HCT116 (cell line): ENCODE data around the gene NBEAL2. TPM values are rescaled to one million over a fixed set of nuclear protein-coding genes. Genes with fewer than 3 reads are reported as not detected.

Experiments
- ATAC-seq: fragments of 200-7000 bp; cut with Tn5 transposase; 2 replicates; pipeline ENCODE4 v1.9.1; 2020; ENCODE audit warnings: mild to moderate bottlenecking, moderate library complexity
- BruUV-seq: library from RNA; stranded (reverse); fragments of 400-500 nt; replicated peaks from 2 replicates; lab custom pipeline; 2021; lab: Mats Ljungman, UMichigan
- CTCF ChIA-PET: fragments of 300-600 bp; sonication (Branson Sonifier 250); formaldehyde crosslinking; loops from one replicate; lab custom pipeline; 2021; ENCODE audit warnings: antibody characterized with exemption; lab: Charles Lee
- POLR2A ChIA-PET: fragments of 300-600, 350-600 bp; sonication (Branson Sonifier 250); formaldehyde crosslinking; loops from one replicate; lab custom pipeline; 2021; ENCODE audit warnings: antibody characterized with exemption; lab: Charles Lee
- RAD21 ChIA-PET, 2 experiments: fragments of 300-600 bp; sonication (Branson Sonifier 250); formaldehyde crosslinking; loops; one replicate each; lab custom pipeline; 2023; ENCODE audit warnings: low total read pairs in 2 of 2; ENCODE audit not compliant: uncharacterized antibody in 2 of 2, unreplicated experiment in 2 of 2, low non-redundant PET in 1 of 2; lab: Charles Lee
- DNase-seq: peaks from one replicate; pipeline ENCODE4 v3.0.0-alpha.2; 2010; ENCODE audit warnings: low read depth, low spot score
- H2AFZ ChIP-seq: fragments of 200-600 bp; shearing (Covaris generic), sonication (generic); 2 replicates; pipeline ENCODE4 v1.6.1; 2017; ENCODE audit warnings: low read depth, mixed run types, mixed read lengths, antibody characterized with exemption, low read length; ENCODE audit not compliant: poor library complexity, severe bottlenecking
- H3K27ac ChIP-seq: 2 replicates; pipeline ENCODE4 v1.5.1; 2012; ENCODE audit warnings: low read depth, low read length
- H3K27me3 ChIP-seq: fragments of 200-600 bp; sonication (generic); 2 replicates; pipeline ENCODE4 v1.6.1; 2016; ENCODE audit warnings: mixed run types, low read length, mixed read lengths; ENCODE audit not compliant: insufficient read depth
- H3K36me3 ChIP-seq, 2 experiments: fragments of 200-500 bp in 1 of 2; fragments of 200-600 bp in 1 of 2; sonication (Bioruptor generic) in 1 of 2; sonication (generic) in 1 of 2; 2 replicates each; pipeline versions ENCODE4 v1.5.1 to v1.6.1; 2014 to 2016; ENCODE audit warnings: low read length in 2 of 2, inconsistent platforms in 1 of 2, mixed read lengths in 1 of 2, mixed run types in 1 of 2; ENCODE audit not compliant: insufficient read depth in 2 of 2, control insufficient read depth in 1 of 2
- H3K4me1 ChIP-seq, 2 experiments: fragments of 200-600 bp in 1 of 2; sonication (generic) in 1 of 2; 2 replicates each; pipeline versions ENCODE4 v1.5.1 to v1.6.1; 2012 to 2017; ENCODE audit warnings: low read length in 2 of 2, inconsistent platforms in 1 of 2, mild to moderate bottlenecking in 1 of 2, mixed read lengths in 1 of 2, mixed run types in 1 of 2, moderate library complexity in 1 of 2; ENCODE audit not compliant: insufficient read depth in 2 of 2, control insufficient read depth in 1 of 2
- H3K4me2 ChIP-seq: fragments of 200-600 bp; sonication (generic); 2 replicates; pipeline ENCODE4 v1.6.1; 2017; ENCODE audit warnings: mixed run types, low read length, mixed read lengths
- H3K4me3 ChIP-seq, 2 experiments: fragments of 200-600 bp in 1 of 2; sonication (generic) in 1 of 2; replicated peaks in 1 of 2; 2 replicates each; pipeline ENCODE4 v1.5.1; 2011 to 2016; ENCODE audit warnings: low read length in 2 of 2, control low read depth in 1 of 2, low read depth in 1 of 2, mild to moderate bottlenecking in 1 of 2, mixed read lengths in 1 of 2, mixed run types in 1 of 2
- H3K79me2 ChIP-seq: fragments of 200-600 bp; sonication (generic); 2 replicates; pipeline ENCODE4 v1.6.1; 2017; ENCODE audit warnings: mild to moderate bottlenecking, mixed run types, low read length, moderate library complexity, mixed read lengths; ENCODE audit not compliant: insufficient read depth
- H3K9ac ChIP-seq: fragments of 200-600 bp; sonication (generic); 2 replicates; pipeline ENCODE4 v1.6.1; 2016; ENCODE audit warnings: low read length, mixed read lengths
- H3K9me2 ChIP-seq: fragments of 200-600 bp; sonication (generic), shearing (Covaris generic); 2 replicates; pipeline ENCODE4 v1.6.1; 2017; ENCODE audit warnings: mixed run types, mild to moderate bottlenecking, moderate library complexity; ENCODE audit not compliant: insufficient read depth
- H3K9me3 ChIP-seq, 2 experiments: fragments of 200-500 bp in 1 of 2; fragments of 200-600 bp in 1 of 2; sonication (Bioruptor generic) in 1 of 2; sonication (generic) in 1 of 2; 2 replicates each; pipeline ENCODE4 v1.6.1; 2014 to 2017; ENCODE audit warnings: low read length in 2 of 2, mixed read lengths in 2 of 2, inconsistent platforms in 1 of 2, low read depth in 1 of 2, mild to moderate bottlenecking in 1 of 2, mixed run types in 1 of 2, moderate library complexity in 1 of 2; ENCODE audit not compliant: control insufficient read depth in 1 of 2, insufficient read depth in 1 of 2
- H4K20me1 ChIP-seq: fragments of 200-600 bp; sonication (generic), shearing (Covaris generic); 2 replicates; pipeline ENCODE4 v1.6.1; 2017; ENCODE audit warnings: mixed run types, mild to moderate bottlenecking, moderate library complexity; ENCODE audit not compliant: insufficient read depth
- CBX3 ChIP-seq: IDR thresholded peaks from 2 replicates; pipeline ENCODE4 v1.6.1; 2012; ENCODE audit warnings: low read depth
- EGR1 ChIP-seq: IDR thresholded peaks from 2 replicates; pipeline ENCODE4 v1.6.1; 2012; ENCODE audit warnings: low read depth
- ELF1 ChIP-seq: IDR thresholded peaks from 2 replicates; pipeline ENCODE4 v1.6.1; 2012; ENCODE audit warnings: low read depth, borderline replicate concordance
- EZH2 ChIP-seq: fragments of 200-600 bp; sonication (generic); IDR thresholded peaks from 2 replicates; pipeline ENCODE4 v1.6.1; 2017; ENCODE audit warnings: antibody characterized with exemption, mixed run types
- POLR2AphosphoS5 ChIP-seq: IDR thresholded peaks from 2 replicates; pipeline ENCODE4 v1.6.1; 2011; ENCODE audit warnings: mild to moderate bottlenecking, low read depth, low read length, moderate library complexity
- SIN3A ChIP-seq: IDR thresholded peaks from 2 replicates; pipeline ENCODE4 v1.6.1; 2012; ENCODE audit warnings: low read depth
- SP1 ChIP-seq: IDR thresholded peaks from 2 replicates; pipeline ENCODE4 v1.6.1; 2012; ENCODE audit warnings: low read depth
- SRF ChIP-seq: IDR thresholded peaks from 2 replicates; pipeline ENCODE4 v1.6.1; 2012; ENCODE audit warnings: low read depth
- TCF7L2 ChIP-seq: IDR thresholded peaks from 2 replicates; pipeline ENCODE4 v1.7.0; 2011; ENCODE audit warnings: borderline replicate concordance, inconsistent platforms; ENCODE audit not compliant: insufficient read depth, insufficient read length; ENCODE audit errors: extremely low read depth
- YY1 ChIP-seq: IDR thresholded peaks from 2 replicates; pipeline ENCODE4 v1.6.1; 2011; ENCODE audit warnings: low read length, low read depth, moderate library complexity, mild to moderate bottlenecking; ENCODE audit not compliant: insufficient replicate concordance; ENCODE audit errors: extremely low read depth
- ZFX ChIP-seq: fragments of 450-650 bp; IDR thresholded peaks from 2 replicates; pipeline ENCODE4 v1.6.1; 2017
- ZNF274 ChIP-seq: fragments of 200-500 bp; sonication (Bioruptor generic); IDR thresholded peaks from 2 replicates; pipeline ENCODE4 v1.6.1; 2014; ENCODE audit warnings: mild to moderate bottlenecking, low read depth, low read length, inconsistent platforms
- intact Hi-C: fragments of 100-400 bp; cut with micrococcal nuclease; formaldehyde crosslinking; loops from 2 replicates; pipeline ENCODE4 v1.10.0; 2022
- total RNA-seq: library from RNA; stranded (reverse); gene quantifications from one replicate; pipeline ENCODE4 v1.2.1, GENCODE V29; 2021; ENCODE audit not compliant: unreplicated experiment
- TF ChIP-seq, protein P1 (sequence below): IDR thresholded peaks from 2 replicates; pipeline ENCODE4 v1.6.1; 2011; ENCODE audit warnings: mild to moderate bottlenecking, low read length, moderate library complexity; ENCODE audit not compliant: insufficient replicate concordance; ENCODE audit errors: extremely low read depth
- TF ChIP-seq, protein P2 (sequence below), 3 experiments: fragments of 200-600 bp in 1 of 3; sonication (generic) in 1 of 3; IDR thresholded peaks in 2 of 3; conservative IDR thresholded peaks in 1 of 3; 2 replicates each; pipeline ENCODE4 v1.5.1; 2012 to 2017; ENCODE audit warnings: low read depth in 2 of 3, low read length in 2 of 3, antibody characterized with exemption in 1 of 3, borderline replicate concordance in 1 of 3, control low read depth in 1 of 3, mild to moderate bottlenecking in 1 of 3, mixed read lengths in 1 of 3, mixed run types in 1 of 3, moderate library complexity in 1 of 3; ENCODE audit not compliant: insufficient read depth in 1 of 3
- TF ChIP-seq, protein P3 (sequence below): IDR thresholded peaks from 2 replicates; pipeline ENCODE4 v1.6.1; 2012; ENCODE audit warnings: low read depth
- TF ChIP-seq, protein P4 (sequence below): IDR thresholded peaks from 2 replicates; pipeline ENCODE4 v1.6.1; 2012

Gene NBEAL2
- total RNA-seq, 1 experiment from 2014 or later: 72.9 TPM

DNA sequence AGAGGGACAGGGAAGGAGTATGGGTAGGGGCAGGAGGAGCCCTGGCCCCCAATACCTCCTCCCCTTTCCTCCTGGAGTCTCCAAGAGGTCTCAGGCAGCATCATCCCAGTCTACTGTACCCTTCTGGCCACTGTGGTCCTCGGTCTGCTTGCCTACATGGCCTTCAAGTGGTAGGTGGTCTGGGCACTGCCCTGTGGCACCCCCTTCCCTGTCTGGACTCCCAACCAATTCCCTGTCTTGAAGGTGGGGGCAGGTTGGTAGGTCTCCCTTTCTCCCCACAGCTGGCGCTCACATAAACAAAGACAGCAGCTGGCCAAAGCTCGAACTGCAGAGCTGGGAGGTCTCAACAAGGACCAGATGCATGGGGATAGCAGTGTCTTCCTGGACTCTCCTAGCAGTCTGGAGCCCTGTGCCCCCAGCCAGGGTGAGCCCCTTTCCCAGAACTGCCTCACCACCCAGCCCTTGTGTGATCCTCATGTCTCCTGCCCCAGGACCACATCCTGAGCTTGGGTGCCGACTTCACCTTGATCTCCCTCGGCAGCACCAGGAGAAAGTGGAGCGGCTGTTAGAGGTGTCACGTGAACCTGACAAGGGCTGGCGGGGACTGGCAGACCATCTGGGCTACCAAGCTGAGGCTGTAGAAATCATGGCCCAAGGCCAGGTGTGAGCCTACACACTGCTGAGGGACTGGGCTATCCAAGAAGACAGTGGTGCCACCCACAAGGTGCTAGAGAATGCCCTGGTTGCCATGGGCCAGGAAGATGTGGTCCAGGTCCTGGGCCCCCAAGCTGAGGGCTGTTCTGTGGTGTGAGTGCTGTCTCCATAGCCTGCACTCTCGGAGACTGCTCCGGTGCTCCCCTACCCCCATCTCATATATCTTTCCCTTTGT is 33.1 kb downstream of the NBEAL2 start:
- BruUV-seq: no TSS peak
- Histone ChIP-seq H3K9ac (no peak overlapping the region), H3K4me2 (no peak overlapping the region), H2AFZ (no peak overlapping the region), H4K20me1 (no peaks in the 10 kb centered on the region), H3K9me2 (no peaks in the 10 kb centered on the region), H3K27me3 (no peaks in the 10 kb centered on the region), H3K79me2 (no peaks in the 10 kb centered on the region), H3K4me1 (no peaks in the 10 kb centered on the region), H3K4me3 (no peak overlapping the region), H3K9me3 (no peaks in the 10 kb centered on the region), H3K27ac (no peak overlapping the region), H3K36me3 (peaks cover 3 to 10% of the 10 kb centered on the region in 2 experiments; a peak in 3 of 4 replicates)
- ATAC-seq (no peak), DNase-seq (no peak)
- ChIA-PET POLR2A (no interaction called here), RAD21 (no interaction called here), CTCF (no interaction called here)
- intact Hi-C loops: no loop called here
- TF ChIP-seq, protein P1, sequence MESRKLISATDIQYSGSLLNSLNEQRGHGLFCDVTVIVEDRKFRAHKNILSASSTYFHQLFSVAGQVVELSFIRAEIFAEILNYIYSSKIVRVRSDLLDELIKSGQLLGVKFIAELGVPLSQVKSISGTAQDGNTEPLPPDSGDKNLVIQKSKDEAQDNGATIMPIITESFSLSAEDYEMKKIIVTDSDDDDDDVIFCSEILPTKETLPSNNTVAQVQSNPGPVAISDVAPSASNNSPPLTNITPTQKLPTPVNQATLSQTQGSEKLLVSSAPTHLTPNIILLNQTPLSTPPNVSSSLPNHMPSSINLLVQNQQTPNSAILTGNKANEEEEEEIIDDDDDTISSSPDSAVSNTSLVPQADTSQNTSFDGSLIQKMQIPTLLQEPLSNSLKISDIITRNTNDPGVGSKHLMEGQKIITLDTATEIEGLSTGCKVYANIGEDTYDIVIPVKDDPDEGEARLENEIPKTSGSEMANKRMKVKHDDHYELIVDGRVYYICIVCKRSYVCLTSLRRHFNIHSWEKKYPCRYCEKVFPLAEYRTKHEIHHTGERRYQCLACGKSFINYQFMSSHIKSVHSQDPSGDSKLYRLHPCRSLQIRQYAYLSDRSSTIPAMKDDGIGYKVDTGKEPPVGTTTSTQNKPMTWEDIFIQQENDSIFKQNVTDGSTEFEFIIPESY: no peak
- TF ChIP-seq SP1: no peak
- TF ChIP-seq ELF1: no peak
- TF ChIP-seq, protein P2, sequence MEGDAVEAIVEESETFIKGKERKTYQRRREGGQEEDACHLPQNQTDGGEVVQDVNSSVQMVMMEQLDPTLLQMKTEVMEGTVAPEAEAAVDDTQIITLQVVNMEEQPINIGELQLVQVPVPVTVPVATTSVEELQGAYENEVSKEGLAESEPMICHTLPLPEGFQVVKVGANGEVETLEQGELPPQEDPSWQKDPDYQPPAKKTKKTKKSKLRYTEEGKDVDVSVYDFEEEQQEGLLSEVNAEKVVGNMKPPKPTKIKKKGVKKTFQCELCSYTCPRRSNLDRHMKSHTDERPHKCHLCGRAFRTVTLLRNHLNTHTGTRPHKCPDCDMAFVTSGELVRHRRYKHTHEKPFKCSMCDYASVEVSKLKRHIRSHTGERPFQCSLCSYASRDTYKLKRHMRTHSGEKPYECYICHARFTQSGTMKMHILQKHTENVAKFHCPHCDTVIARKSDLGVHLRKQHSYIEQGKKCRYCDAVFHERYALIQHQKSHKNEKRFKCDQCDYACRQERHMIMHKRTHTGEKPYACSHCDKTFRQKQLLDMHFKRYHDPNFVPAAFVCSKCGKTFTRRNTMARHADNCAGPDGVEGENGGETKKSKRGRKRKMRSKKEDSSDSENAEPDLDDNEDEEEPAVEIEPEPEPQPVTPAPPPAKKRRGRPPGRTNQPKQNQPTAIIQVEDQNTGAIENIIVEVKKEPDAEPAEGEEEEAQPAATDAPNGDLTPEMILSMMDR (IDR thresholded peaks at IDR 0.05 in 2 of 3, conservative IDR thresholded peaks at IDR 0.05 in 1 of 3; ENCODE audit: borderline replicate concordance in 1 of 3, insufficient read depth in 1 of 3, low read depth in 2 of 3, low read length in 2 of 3): no peak
- TF ChIP-seq YY1: no peak
- TF ChIP-seq TCF7L2: no peak
- TF ChIP-seq, protein P3, sequence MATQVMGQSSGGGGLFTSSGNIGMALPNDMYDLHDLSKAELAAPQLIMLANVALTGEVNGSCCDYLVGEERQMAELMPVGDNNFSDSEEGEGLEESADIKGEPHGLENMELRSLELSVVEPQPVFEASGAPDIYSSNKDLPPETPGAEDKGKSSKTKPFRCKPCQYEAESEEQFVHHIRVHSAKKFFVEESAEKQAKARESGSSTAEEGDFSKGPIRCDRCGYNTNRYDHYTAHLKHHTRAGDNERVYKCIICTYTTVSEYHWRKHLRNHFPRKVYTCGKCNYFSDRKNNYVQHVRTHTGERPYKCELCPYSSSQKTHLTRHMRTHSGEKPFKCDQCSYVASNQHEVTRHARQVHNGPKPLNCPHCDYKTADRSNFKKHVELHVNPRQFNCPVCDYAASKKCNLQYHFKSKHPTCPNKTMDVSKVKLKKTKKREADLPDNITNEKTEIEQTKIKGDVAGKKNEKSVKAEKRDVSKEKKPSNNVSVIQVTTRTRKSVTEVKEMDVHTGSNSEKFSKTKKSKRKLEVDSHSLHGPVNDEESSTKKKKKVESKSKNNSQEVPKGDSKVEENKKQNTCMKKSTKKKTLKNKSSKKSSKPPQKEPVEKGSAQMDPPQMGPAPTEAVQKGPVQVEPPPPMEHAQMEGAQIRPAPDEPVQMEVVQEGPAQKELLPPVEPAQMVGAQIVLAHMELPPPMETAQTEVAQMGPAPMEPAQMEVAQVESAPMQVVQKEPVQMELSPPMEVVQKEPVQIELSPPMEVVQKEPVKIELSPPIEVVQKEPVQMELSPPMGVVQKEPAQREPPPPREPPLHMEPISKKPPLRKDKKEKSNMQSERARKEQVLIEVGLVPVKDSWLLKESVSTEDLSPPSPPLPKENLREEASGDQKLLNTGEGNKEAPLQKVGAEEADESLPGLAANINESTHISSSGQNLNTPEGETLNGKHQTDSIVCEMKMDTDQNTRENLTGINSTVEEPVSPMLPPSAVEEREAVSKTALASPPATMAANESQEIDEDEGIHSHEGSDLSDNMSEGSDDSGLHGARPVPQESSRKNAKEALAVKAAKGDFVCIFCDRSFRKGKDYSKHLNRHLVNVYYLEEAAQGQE: no peak
- no peak for TF ChIP-seq ZNF274
- TF ChIP-seq CBX3: no peak
- no peak for TF ChIP-seq EZH2
- TF ChIP-seq SRF: no peak
- TF ChIP-seq ZFX: no peak
- TF ChIP-seq SIN3A: no peak
- no peak for TF ChIP-seq POLR2AphosphoS5
- TF ChIP-seq EGR1: no peak
- TF ChIP-seq, protein P4, sequence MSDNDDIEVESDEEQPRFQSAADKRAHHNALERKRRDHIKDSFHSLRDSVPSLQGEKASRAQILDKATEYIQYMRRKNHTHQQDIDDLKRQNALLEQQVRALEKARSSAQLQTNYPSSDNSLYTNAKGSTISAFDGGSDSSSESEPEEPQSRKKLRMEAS: no peak
